Upper lobe of left lung (tissue), 4 donors: ENCODE measurements around the gene NOTCH1.

Experiments
- EP300 ChIP-seq, 4 donors: sonication (generic); formaldehyde crosslinking; IDR thresholded peaks; one replicate each; pipeline ENCODE4 v1.5.1; 2017; ENCODE audit warnings: antibody characterized with exemption in 4 of 4, control low read depth in 2 of 4
- POLR2A ChIP-seq, 4 donors: fragments of 450-650 bp; IDR thresholded peaks; one replicate each; pipeline ENCODE4 v1.5.1; 2016 to 2017; ENCODE audit warnings: antibody characterized with exemption in 4 of 4, mild to moderate bottlenecking in 2 of 4
- POLR2AphosphoS5 ChIP-seq, 2 donors: sonication (generic); formaldehyde crosslinking; IDR thresholded peaks; one replicate each; pipeline ENCODE4 v1.5.1; 2017; ENCODE audit warnings: antibody characterized with exemption in 2 of 2
- TF ChIP-seq, protein P1 (sequence below), 6 experiments: fragments of 450-650 bp in 4 of 6; fragments of 200-600 bp in 2 of 6; sonication (generic) in 2 of 6; IDR thresholded peaks; one replicate each; pipeline ENCODE4 v1.5.1; 2016 to 2019; ENCODE audit warnings: antibody characterized with exemption in 6 of 6

DNA sequence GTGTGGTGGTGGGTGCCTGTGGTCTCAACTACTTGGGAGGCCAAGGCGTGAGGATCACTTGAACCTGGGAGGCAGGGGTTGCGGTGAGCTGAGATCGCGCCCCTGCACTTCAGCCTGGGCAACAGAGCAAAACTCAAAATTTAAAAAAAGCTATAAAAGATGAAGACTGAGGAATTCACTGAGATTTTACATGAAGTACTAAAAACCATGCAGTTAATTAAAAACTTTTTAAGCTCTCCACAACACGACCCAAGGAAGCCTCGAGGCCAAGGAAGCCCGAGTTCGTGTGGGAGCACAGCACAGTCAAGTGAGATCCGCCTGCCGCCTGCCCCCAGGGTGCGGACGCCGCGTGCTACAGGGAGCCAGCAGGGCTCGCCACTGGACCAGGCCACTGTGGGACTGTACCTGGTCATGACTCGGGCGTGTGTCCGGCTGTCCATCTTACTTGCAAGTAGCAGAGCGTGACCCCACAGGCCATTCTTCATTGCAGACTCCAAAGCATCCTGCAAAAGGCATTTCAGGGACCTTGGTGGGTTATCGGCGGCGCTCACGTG lies 85.0 kb downstream of the NOTCH1 start:
- TF ChIP-seq POLR2A (IDR thresholded peaks at IDR 0.05) (no peak), EP300 (IDR thresholded peaks at IDR 0.05) (no peak), POLR2AphosphoS5 (IDR thresholded peaks at IDR 0.05) (no peak)
- TF ChIP-seq, protein P1, sequence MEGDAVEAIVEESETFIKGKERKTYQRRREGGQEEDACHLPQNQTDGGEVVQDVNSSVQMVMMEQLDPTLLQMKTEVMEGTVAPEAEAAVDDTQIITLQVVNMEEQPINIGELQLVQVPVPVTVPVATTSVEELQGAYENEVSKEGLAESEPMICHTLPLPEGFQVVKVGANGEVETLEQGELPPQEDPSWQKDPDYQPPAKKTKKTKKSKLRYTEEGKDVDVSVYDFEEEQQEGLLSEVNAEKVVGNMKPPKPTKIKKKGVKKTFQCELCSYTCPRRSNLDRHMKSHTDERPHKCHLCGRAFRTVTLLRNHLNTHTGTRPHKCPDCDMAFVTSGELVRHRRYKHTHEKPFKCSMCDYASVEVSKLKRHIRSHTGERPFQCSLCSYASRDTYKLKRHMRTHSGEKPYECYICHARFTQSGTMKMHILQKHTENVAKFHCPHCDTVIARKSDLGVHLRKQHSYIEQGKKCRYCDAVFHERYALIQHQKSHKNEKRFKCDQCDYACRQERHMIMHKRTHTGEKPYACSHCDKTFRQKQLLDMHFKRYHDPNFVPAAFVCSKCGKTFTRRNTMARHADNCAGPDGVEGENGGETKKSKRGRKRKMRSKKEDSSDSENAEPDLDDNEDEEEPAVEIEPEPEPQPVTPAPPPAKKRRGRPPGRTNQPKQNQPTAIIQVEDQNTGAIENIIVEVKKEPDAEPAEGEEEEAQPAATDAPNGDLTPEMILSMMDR (IDR thresholded peaks at IDR 0.05) = no peak
